NCI-H146 treated with DMSO at 0.1 percent for 48 hours (cell line): ENCODE data around the gene WDR76.
"Not testable (repeated sequence)": the region's sequence is repeated elsewhere in the genome, so short reads cannot be mapped to it uniquely, and the experiment has no call there.

Source experiments
- DNase-seq: peaks from one replicate; lab custom pipeline; 2025; ENCODE audit not compliant: unreplicated experiment; lab: John Stamatoyannopoulos, UW

WDR76 gene

DNA sequence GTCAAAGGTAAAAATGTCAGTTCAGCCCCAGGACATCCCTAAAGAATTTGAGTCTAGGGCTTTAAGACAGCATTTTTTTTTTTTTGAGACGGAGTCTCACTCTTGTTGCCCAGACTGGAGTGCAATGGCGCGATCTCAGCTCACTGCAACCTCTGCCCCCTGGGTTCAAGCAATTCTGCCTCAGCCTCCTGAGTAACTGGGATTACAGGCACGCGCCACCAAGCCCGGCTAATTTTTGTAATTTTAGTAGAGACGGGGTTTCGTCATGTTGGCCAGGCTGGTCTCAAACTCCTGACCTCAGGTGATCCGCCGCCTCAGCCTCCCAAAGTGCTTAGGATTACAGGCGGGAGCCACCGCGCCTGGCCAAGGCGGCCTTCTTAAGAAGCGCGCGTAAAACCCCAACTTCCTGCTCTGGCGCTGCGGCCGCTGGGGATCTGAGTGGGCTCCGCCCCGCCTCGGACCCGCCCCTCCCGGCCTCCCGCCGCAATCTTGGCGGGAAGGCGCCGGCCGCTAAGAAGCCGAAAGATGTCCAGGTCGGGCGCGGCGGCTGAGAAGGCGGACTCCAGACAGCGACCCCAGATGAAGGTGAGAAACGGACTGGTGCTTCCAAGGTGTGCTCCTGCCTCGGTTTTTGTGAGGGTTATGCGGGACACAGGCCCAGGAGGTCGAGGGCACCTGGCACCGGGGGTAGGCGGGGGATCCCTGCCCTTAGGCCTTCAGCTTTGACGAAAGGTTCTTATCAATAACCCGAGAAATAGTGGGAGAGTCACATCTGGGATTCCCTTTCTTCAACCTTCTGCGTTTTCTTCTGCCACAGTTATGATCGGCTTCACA, at the start of gene WDR76:
WDR76 (plus strand) TSS at position 495 of the 834 bp plus-strand sequence; CDS start at position 526, 31 bp downstream.
- DNase-seq, result peak; percentile 51

DNA sequence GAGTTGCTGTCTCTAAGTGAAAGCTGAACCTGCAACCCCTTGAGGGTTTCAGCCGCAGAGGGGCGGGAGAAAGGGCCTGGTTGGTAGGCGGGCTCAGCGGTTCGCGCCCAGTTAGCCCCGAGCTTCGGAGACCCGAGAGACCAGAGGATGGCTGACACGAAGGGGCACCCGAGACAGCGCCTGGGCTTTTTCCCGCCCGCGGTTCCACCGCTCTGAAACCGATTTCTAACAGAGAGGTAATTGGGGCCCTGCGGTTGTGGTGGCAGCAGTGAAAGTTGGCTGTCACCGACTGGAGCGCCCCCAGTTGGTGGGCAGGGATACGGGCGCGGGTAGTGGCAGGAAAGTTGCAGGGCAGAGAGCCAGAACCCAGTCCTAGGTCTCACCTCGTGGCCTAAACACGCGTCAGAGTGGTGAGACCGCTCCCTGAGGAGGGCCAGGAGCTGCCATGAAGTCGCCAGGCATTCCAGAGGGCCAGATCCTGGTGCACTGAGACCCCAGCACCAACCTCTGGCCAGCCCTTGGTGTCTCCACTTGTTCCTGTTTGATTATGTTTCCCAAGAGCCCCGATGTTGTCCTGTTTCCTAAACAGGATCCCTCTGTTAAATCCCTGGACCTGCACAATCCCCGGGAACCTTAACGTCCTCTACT, 49.4 kb upstream of the WDR76 start:
- DNase-seq, result peak; percentile 56

DNA sequence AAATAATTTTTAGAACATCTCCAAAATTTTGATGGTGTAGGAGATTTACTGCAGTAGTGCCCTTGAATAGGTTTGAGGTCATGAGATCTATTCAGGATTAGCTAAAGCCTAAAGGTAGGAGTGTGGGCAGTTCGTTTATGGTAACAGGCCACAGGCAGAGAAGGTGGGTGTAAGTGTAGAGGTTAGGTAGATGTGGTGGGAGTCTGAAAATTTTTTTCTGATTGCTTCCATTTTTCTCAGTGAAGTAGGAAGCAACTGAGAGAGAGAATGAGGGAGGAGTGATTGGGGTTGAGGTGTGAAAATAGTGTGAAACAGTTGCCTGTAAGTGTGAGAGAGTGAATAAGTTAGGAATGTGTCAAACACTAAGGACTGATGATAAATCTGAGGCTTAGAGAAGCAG, 47.8 kb upstream of the WDR76 start:
- DNase-seq, result no peak

DNA sequence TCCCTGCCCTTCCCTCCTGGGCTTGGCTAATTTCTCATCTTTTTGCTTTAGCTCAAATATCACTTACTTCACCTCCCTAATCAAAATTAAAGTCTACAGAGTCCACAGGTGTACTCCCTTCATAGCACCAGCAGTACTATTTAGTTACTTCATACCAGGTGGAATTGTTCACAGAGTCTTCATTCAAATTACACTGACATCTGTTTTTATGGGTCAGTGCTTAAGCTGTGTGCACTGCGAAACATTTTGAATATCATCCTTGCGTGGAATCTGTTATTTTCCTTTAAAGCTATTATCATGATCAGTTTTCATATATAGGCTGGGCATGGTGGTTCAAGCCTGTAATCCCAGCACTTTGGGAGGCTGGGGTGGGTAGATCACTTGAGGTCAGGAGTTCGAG, 37.4 kb upstream of the WDR76 start:
- no peak for DNase-seq

DNA sequence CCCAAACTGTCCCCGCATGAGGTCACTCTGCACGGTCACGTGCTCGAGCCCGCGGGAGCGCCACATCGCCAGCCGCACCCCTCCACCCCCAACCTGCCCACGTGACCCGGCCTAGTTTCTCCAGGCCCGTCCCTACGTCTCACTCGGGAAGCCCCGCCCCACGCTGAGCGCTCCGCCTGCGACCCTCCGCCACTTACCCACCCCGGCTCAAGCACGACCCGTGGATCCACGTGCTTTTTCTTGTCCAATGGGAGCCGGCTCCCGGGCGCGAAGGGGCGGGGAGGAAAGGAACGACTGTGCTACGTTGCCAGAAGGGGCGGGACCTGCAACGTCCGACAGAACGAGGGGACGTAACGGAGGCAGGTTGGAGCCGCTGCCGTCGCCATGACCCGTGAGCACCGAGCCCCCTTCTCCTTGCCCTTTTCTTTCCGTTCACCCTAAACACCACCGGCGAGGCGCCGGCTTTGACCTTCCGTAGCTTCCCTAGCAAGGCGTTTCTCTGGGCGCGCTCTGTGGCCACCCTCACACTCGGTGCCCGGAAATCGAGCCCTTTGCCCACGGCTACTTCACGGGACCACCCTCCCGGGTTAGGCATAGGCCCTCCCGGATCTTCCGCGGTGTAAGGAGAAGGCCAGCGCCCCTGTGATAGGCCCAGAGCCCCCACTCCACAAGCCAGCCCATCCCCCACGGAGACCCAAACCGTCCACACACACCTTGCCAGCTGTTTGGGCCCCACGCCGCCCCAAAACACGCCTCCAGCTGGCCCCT, 34.6 kb upstream of the WDR76 start, which contains the start of gene SERF2:
SERF2 (plus strand) TSS at position 328 of the 768 bp plus-strand sequence; CDS start at position 385, 57 bp downstream.
- DNase-seq, result peak; percentile 87

GRCh38 chr15:43792761-43793476, 33.9 kb upstream of the WDR76 start:
- no peak for DNase-seq

- no peak for DNase-seq
Observed at GRCh38 chr15:43793647-43794046, 33.2 kb upstream of the WDR76 start.

GRCh38 chr15:43794269-43795037, 32.3 kb upstream of the WDR76 start:
- no peak for DNase-seq

GRCh38 chr15:43795197-43795596, 31.6 kb upstream of the WDR76 start:
- DNase-seq, result no peak

DNA sequence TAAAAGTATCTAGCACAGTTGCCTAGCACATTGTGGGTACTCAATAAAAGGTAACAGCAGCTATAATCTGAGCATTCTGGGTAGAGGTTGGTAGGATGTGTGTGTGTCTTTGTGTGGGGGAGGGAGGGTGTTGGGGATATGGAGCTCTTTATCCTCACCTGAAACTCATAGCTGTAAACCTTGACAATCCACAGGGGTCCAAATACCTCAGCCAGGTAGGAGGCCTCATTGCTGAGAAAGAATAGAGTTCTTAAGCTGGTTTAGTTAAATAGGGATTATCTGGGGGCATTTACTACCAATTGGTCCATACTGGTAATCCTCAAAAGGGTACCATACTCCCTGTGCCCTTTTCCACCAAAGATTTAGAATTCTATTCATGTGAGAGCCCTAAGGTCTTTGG, 30.8 kb upstream of the WDR76 start:
- DNase-seq, result no peak

- no peak for DNase-seq
Observed at GRCh38 chr15:43796566-43796965, 30.2 kb upstream of the WDR76 start.

GRCh38 chr15:43799209-43799944, 27.4 kb upstream of the WDR76 start:
- peak; percentile 68 for DNase-seq

DNA sequence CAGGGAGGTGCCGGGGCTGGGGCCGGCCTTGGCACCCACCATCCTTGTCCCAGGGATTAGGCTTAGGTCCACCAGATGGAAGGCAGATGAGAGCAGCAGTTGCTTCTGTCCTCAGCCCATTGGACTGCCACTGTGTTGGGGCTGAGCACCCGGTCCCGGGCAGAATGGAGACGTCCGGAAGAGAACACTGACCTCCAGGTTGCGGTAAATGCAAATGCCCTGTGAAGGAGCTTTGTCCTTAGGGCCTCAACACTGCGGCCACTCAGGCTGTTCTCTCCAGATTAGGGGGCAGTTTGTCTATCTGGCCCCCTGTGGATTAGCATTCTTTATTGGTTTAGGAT, 26.9 kb upstream of the WDR76 start, which contains the start of gene SERINC4:
SERINC4 (minus strand) TSS at position 276 of the 341 bp plus-strand sequence; CDS start at position 42, 234 bp downstream.
- no peak for DNase-seq

- DNase-seq, result peak; percentile 26
Observed at GRCh38 chr15:43800286-43801141, 26.3 kb upstream of the WDR76 start, which contains the start of gene HYPK. TSS of gene HYPK (plus strand) at chr15:43800599. CDS start at chr15:43800623, 24 bp downstream.

GRCh38 chr15:43802676-43803075, 24.1 kb upstream of the WDR76 start:
- DNase-seq, result not testable (repeated sequence)

DNA sequence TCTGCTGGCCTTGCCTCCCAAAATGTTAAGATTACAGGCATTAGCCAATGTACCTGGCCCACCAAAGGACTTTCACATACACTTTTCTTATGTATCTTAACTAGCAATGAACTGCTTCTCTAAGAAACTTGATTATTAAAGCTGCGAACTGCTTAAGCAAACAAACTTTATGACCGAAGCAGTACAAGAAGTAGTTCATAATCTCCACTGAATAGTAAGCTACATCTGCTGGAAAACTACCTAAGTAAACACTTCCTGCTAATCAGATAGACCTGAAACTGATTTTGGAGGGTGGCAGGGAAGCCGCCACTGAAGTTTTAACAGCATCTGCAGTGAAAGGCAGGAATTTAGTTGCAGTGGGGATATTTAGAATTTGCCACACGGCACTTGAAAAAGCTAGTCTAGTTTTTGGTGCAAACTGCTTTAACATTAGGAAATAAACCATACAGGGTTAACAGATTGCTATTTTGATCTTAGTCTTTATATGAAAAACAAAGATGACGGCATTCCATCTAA, 18.3 kb upstream of the WDR76 start:
- no peak for DNase-seq

DNA sequence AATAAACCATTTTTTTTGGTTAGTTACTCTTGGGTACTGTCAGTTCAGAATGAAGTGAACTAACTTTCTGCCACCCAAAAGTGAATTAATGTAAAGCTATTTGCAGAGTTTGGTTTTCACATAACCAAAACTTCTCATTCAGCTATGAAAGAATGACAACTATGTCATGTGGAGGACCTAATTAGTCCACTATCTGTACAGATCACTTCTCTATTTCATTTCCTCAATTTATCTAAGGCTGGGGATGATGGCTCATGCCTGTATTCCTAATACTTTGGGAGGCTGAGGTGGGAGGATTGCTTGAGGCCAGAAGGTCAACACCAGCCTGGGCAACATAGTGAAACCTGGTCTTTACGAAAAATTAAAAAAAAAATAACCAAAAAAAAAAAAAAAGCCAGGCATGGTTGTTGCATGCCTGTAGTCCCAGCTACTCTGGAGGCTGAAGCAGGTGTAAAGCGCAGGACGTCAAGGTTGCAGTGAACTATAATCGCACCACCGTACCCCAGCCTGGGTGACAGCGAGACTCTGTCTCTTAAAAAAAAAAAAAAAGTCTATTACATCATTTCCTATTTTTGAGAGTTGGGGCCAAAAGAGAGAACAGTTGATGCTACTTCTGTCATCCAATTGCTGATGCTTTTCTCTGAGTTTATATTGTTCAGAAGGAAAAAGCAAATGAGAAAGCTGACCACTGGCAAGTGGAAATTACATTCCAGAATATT, 17.7 kb upstream of the WDR76 start:
- DNase-seq, result no peak
